Bronchial epithelial cell (primary cell): Measurements from ENCODE around the gene KLF14. TPM values are rescaled to one million over a fixed set of nuclear protein-coding genes. Genes with fewer than 3 reads are reported as not detected.

Experiments used
- DNase-seq: peaks from one replicate; pipeline ENCODE4 v3.0.0-alpha.2; 2010; ENCODE audit warnings: low read depth
- FAIRE-seq: peaks from 2 replicates; lab custom pipeline; 2011; peaks lifted over from hg19 to GRCh38; lab: Jason Lieb, UNC
- H3K27me3 ChIP-seq: 2 replicates; pipeline ENCODE4 v1.5.1; 2011; ENCODE audit warnings: low read length; ENCODE audit not compliant: control insufficient read depth, insufficient read depth
- H3K36me3 ChIP-seq: 2 replicates; pipeline ENCODE4 v1.5.1; 2011; ENCODE audit warnings: low read length; ENCODE audit not compliant: control insufficient read depth, insufficient read depth
- H3K4me3 ChIP-seq: 2 replicates; pipeline ENCODE4 v1.5.1; 2011; ENCODE audit warnings: mild to moderate bottlenecking, low read depth, low read length, control low read depth
- CTCF ChIP-seq: IDR thresholded peaks from 2 replicates; pipeline ENCODE4 v1.5.1; 2011; ENCODE audit warnings: mild to moderate bottlenecking, moderate library complexity, low read length, control low read depth, inconsistent platforms; ENCODE audit not compliant: insufficient read depth, severe bottlenecking
- total RNA-seq: library from RNA; depleted of rRNA; stranded (reverse); fragments of >200 nt; gene quantifications from 2 replicates; pipeline ENCODE4 v1.2.1, GENCODE V29; 2014

KLF14 gene
- total RNA-seq, 1 donor from 2014 or later: under 0.01 TPM

- no peaks in the 10 kb centered on the region for H3K36me3 ChIP-seq
- no peak for TF ChIP-seq CTCF
- FAIRE-seq (no peak), DNase-seq (no peak)
- peak overlapping the region; percentile 17 for H3K4me3 ChIP-seq
- H3K27me3 ChIP-seq: peaks cover 39% of the 10 kb centered on the region
These were observed 752 bp downstream of the KLF14 start for GRCh38 chr7:130732980-130733930.

GRCh38 chr7:130723784-130724183, 10.2 kb downstream of the KLF14 start:
- no peak for FAIRE-seq
- H3K27me3 ChIP-seq: peaks cover 11% of the 10 kb centered on the region

GRCh38 chr7:130721486-130722277, 12.3 kb downstream of the KLF14 start:
- H3K36me3 ChIP-seq: no peaks in the 10 kb centered on the region
- no peak overlapping the region for H3K4me3 ChIP-seq
- peaks cover 10% of the 10 kb centered on the region for H3K27me3 ChIP-seq
- TF ChIP-seq CTCF: peak; percentile 52
- peak; percentile 24 for DNase-seq
- peak; percentile 28 for FAIRE-seq

More at GRCh38 chr7:130723784-130724183, 10.2 kb downstream of the KLF14 start:
- no peak overlapping the region for H3K4me3 ChIP-seq
- no peaks in the 10 kb centered on the region for H3K36me3 ChIP-seq
- TF ChIP-seq CTCF: no peak
- DNase-seq: no peak

- no peak for FAIRE-seq
- H3K27me3 ChIP-seq: peaks cover 10% of the 10 kb centered on the region
- DNase-seq: peak; percentile 9
- no peak for TF ChIP-seq CTCF
- H3K4me3 ChIP-seq: no peak overlapping the region
- H3K36me3 ChIP-seq: no peaks in the 10 kb centered on the region
These were observed 14.5 kb downstream of the KLF14 start for GRCh38 chr7:130719541-130719940.

- Histone ChIP-seq H3K4me3 (no peak overlapping the region), H3K27me3 (no peaks in the 10 kb centered on the region), H3K36me3 (no peaks in the 10 kb centered on the region)
- no peak for DNase-seq
- FAIRE-seq: no peak
- TF ChIP-seq CTCF: no peak
These were observed 21.6 kb downstream of the KLF14 start for GRCh38 chr7:130712416-130712815.
